ENCODE data around the gene PPA1. TPM values are rescaled to one million over a fixed set of nuclear protein-coding genes. Genes with fewer than 3 reads are reported as not detected.

PPA1 gene
- polyA plus RNA-seq, 1 donor from 2014 or later: 402 TPM

GRCh38 chr10:70190581-70190980, 42.6 kb downstream of the PPA1 start:
- Histone ChIP-seq H3K9me3 (ENCODE audit: low read length) (no peaks in the 10 kb centered on the region), H3F3A (ENCODE audit: insufficient read depth, low read length, poor library complexity, severe bottlenecking) (no peaks in the 10 kb centered on the region), H3K4me2 (ENCODE audit: low read length) (no peak overlapping the region), H2AFZ (ENCODE audit: low read depth, low read length) (no peak overlapping the region), H3K27ac (ENCODE audit: low read length) (no peak overlapping the region), H4K20me1 (ENCODE audit: insufficient read depth) (no peaks in the 10 kb centered on the region), H3K9me2 (ENCODE audit: insufficient read depth, low read length) (no peaks in the 10 kb centered on the region), H3K9ac (ENCODE audit: low read length) (no peak overlapping the region), H3K36me3 (ENCODE audit: insufficient read depth, low read length) (no peaks in the 10 kb centered on the region), H3K27me3 (ENCODE audit: insufficient read depth, low read depth, low read length) (no peaks in the 10 kb centered on the region), H3K4me3 (ENCODE audit: low read length) (no peak overlapping the region), H3K79me2 (replicated peaks; ENCODE audit: insufficient read depth, low read length) (no peaks in the 10 kb centered on the region)
- TF ChIP-seq MXI1 (conservative IDR thresholded peaks at IDR 0.05; ENCODE audit: poor library complexity, severe bottlenecking) (no peak), EP300 (conservative IDR thresholded peaks at IDR 0.05; ENCODE audit: poor library complexity, severe bottlenecking) (no peak), POLR2AphosphoS5 (IDR thresholded peaks at IDR 0.05) (no peak), CTCF (IDR thresholded peaks at IDR 0.05; ENCODE audit: poor library complexity, severe bottlenecking) (no peak), SMC3 (conservative IDR thresholded peaks at IDR 0.05; ENCODE audit: poor library complexity) (no peak), EZH2 (IDR thresholded peaks at IDR 0.05; ENCODE audit: borderline replicate concordance, insufficient read depth, low read length, poor library complexity, severe bottlenecking) (no peak), RAD21 (conservative IDR thresholded peaks at IDR 0.05) (no peak), TAF1 (IDR thresholded peaks at IDR 0.05; ENCODE audit: low read depth) (no peak)
- TF ChIP-seq, protein P1, sequence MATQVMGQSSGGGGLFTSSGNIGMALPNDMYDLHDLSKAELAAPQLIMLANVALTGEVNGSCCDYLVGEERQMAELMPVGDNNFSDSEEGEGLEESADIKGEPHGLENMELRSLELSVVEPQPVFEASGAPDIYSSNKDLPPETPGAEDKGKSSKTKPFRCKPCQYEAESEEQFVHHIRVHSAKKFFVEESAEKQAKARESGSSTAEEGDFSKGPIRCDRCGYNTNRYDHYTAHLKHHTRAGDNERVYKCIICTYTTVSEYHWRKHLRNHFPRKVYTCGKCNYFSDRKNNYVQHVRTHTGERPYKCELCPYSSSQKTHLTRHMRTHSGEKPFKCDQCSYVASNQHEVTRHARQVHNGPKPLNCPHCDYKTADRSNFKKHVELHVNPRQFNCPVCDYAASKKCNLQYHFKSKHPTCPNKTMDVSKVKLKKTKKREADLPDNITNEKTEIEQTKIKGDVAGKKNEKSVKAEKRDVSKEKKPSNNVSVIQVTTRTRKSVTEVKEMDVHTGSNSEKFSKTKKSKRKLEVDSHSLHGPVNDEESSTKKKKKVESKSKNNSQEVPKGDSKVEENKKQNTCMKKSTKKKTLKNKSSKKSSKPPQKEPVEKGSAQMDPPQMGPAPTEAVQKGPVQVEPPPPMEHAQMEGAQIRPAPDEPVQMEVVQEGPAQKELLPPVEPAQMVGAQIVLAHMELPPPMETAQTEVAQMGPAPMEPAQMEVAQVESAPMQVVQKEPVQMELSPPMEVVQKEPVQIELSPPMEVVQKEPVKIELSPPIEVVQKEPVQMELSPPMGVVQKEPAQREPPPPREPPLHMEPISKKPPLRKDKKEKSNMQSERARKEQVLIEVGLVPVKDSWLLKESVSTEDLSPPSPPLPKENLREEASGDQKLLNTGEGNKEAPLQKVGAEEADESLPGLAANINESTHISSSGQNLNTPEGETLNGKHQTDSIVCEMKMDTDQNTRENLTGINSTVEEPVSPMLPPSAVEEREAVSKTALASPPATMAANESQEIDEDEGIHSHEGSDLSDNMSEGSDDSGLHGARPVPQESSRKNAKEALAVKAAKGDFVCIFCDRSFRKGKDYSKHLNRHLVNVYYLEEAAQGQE (IDR thresholded peaks at IDR 0.05; ENCODE audit: borderline replicate concordance): no peak

- H3K9ac ChIP-seq (ENCODE audit: low read length): no peak overlapping the region
- H3K27me3 ChIP-seq (ENCODE audit: insufficient read depth, low read depth, low read length): no peaks in the 10 kb centered on the region
- H3K27ac ChIP-seq (ENCODE audit: low read length): no peak overlapping the region
- no peaks in the 10 kb centered on the region for H4K20me1 ChIP-seq (ENCODE audit: insufficient read depth)
- H3K79me2 ChIP-seq (replicated peaks; ENCODE audit: insufficient read depth, low read length): no peaks in the 10 kb centered on the region
- no peaks in the 10 kb centered on the region for H3K9me3 ChIP-seq (ENCODE audit: low read length)
- TF ChIP-seq RAD21 (conservative IDR thresholded peaks at IDR 0.05) (no peak), EP300 (conservative IDR thresholded peaks at IDR 0.05; ENCODE audit: poor library complexity, severe bottlenecking) (no peak)
- no peak overlapping the region for H3K4me3 ChIP-seq (ENCODE audit: low read length)
- no peaks in the 10 kb centered on the region for H3F3A ChIP-seq (ENCODE audit: insufficient read depth, low read length, poor library complexity, severe bottlenecking)
- H3K4me2 ChIP-seq (ENCODE audit: low read length): no peak overlapping the region
- H3K36me3 ChIP-seq (ENCODE audit: insufficient read depth, low read length): no peaks in the 10 kb centered on the region
- H2AFZ ChIP-seq (ENCODE audit: low read depth, low read length): no peak overlapping the region
- H3K9me2 ChIP-seq (ENCODE audit: insufficient read depth, low read length): no peaks in the 10 kb centered on the region
Measured at GRCh38 chr10:70190102-70190501, 43.1 kb downstream of the PPA1 start.

DNA sequence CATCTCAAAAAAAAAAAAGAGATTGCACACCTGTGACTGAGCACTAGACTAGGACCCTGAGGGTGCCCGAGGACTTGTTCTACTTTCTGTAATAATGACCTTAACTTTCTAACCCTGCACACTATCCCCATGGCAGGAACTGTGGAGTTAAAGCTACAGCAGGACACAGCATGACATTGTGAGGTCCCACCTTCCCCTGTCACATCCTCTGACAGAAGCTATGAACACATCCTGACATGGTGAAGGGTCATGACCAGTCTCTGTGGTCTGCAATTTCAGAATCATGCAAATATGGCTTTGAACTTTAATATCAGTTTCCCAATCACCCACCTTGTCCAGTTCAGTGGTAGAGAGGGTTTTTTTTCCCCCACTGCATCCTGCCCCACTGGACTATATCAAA, 44.5 kb downstream of the PPA1 start:
- no peak overlapping the region for H3K4me2 ChIP-seq (ENCODE audit: low read length)
- H3K27me3 ChIP-seq (ENCODE audit: insufficient read depth, low read depth, low read length): no peaks in the 10 kb centered on the region
- no peak overlapping the region for H3K4me3 ChIP-seq (ENCODE audit: low read length)
- TF ChIP-seq SMC3 (conservative IDR thresholded peaks at IDR 0.05; ENCODE audit: poor library complexity): no peak
- TF ChIP-seq EZH2 (IDR thresholded peaks at IDR 0.05; ENCODE audit: borderline replicate concordance, insufficient read depth, low read length, poor library complexity, severe bottlenecking): no peak
- no peak for TF ChIP-seq EP300 (conservative IDR thresholded peaks at IDR 0.05; ENCODE audit: poor library complexity, severe bottlenecking)
- no peak for TF ChIP-seq TAF1 (IDR thresholded peaks at IDR 0.05; ENCODE audit: low read depth)
- TF ChIP-seq, protein P1 (IDR thresholded peaks at IDR 0.05; ENCODE audit: borderline replicate concordance): no peak
- TF ChIP-seq MXI1 (conservative IDR thresholded peaks at IDR 0.05; ENCODE audit: poor library complexity, severe bottlenecking): no peak
- TF ChIP-seq CTCF (IDR thresholded peaks at IDR 0.05; ENCODE audit: poor library complexity, severe bottlenecking): no peak
- no peak for TF ChIP-seq RAD21 (conservative IDR thresholded peaks at IDR 0.05)
- no peak for TF ChIP-seq POLR2AphosphoS5 (IDR thresholded peaks at IDR 0.05)
- no peaks in the 10 kb centered on the region for H3K79me2 ChIP-seq (replicated peaks; ENCODE audit: insufficient read depth, low read length)
- no peak overlapping the region for H2AFZ ChIP-seq (ENCODE audit: low read depth, low read length)
- no peak overlapping the region for H3K27ac ChIP-seq (ENCODE audit: low read length)
- no peaks in the 10 kb centered on the region for H3K9me2 ChIP-seq (ENCODE audit: insufficient read depth, low read length)
- H3K36me3 ChIP-seq (ENCODE audit: insufficient read depth, low read length): no peaks in the 10 kb centered on the region
- no peaks in the 10 kb centered on the region for H4K20me1 ChIP-seq (ENCODE audit: insufficient read depth)
- H3K9ac ChIP-seq (ENCODE audit: low read length): no peak overlapping the region
- H3K9me3 ChIP-seq (ENCODE audit: low read length): no peaks in the 10 kb centered on the region
- no peaks in the 10 kb centered on the region for H3F3A ChIP-seq (ENCODE audit: insufficient read depth, low read length, poor library complexity, severe bottlenecking)

Measured in neural cell (in vitro differentiated cells).